ENCODE data around the gene RARRES2.

RARRES2 gene

DNA sequence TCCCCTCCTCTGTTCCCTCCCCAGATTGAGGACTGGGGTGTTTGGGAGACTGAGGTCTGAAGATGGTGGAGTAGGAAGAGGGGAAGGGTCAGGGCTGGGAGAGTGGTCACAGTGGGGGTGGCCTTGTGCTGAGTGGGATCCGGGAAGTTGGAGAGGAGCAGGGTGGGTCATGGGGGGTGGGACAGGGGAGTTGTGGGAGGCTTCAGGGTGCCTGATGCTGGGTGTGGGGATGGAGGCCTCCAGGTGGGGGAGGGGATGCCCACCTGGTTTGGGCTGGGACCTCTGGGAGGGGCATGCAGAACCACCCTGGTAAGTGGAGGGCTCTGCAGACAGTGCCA is 40.3 kb upstream of the RARRES2 start:
- no peak for TF ChIP-seq ARNTL (CRISPR knock-in tag; IDR thresholded peaks at IDR 0.05; ENCODE audit: borderline replicate concordance, low read depth)
- no peak for TF ChIP-seq TOX (CRISPR knock-in tag; IDR thresholded peaks at IDR 0.05; ENCODE audit: borderline replicate concordance)
- TF ChIP-seq BACH2 (CRISPR knock-in tag; IDR thresholded peaks at IDR 0.05; ENCODE audit: borderline replicate concordance) = no peak
- TF ChIP-seq ZNF70 (CRISPR knock-in tag; IDR thresholded peaks at IDR 0.05) = no peak
- TF ChIP-seq CSRNP3 (CRISPR knock-in tag; IDR thresholded peaks at IDR 0.05) = no peak
- no peak for ATAC-seq

DNA sequence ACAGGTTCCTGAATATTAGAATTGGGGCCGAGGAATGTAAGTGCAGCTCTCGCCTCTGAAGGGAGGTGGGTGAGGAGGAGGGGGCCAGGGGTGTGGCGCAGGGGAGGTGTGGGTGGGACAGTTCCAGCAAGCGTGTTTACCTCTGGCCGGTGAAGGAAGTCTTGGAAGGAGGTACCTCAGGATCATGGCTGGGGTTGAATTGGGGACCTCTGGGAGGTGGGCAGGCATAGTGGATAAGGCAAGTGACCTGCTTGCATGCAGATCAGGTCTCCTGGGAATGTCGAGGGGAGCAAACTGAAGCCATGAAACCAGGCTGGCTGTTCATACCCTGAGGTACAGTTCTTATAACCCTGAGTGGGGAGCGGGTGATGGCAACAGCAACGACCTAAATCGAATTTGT is 39.7 kb upstream of the RARRES2 start:
- no peak for ATAC-seq

DNA sequence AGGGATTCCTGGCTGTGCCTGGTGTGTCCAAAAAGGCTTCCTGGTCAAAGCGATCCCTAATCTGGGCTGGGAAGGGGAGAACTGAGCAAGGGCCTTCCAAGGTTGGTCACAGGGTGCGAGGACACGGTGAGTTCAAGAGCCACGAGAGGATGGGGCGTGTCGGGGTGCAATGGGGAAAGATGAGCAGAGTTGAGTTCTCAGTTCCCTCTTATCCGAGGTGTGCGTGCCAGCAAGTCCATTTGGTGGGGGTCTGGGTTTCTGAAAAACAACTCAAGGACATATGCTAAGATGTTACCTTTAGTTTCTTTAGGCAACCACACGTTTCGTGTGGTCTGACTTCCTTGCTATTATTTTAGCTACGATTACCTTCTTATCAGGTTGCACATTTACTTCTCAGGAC is 39.0 kb upstream of the RARRES2 start:
- TF ChIP-seq, protein P1, sequence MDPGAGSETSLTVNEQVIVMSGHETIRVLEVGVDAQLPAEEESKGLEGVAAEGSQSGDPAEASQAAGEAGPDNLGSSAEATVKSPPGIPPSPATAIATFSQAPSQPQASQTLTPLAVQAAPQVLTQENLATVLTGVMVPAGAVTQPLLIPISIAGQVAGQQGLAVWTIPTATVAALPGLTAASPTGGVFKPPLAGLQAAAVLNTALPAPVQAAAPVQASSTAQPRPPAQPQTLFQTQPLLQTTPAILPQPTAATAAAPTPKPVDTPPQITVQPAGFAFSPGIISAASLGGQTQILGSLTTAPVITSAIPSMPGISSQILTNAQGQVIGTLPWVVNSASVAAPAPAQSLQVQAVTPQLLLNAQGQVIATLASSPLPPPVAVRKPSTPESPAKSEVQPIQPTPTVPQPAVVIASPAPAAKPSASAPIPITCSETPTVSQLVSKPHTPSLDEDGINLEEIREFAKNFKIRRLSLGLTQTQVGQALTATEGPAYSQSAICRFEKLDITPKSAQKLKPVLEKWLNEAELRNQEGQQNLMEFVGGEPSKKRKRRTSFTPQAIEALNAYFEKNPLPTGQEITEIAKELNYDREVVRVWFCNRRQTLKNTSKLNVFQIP (CRISPR knock-in tag; IDR thresholded peaks at IDR 0.05; ENCODE audit: borderline replicate concordance, low read depth) = no peak
- TF ChIP-seq ZNF8 (CRISPR knock-in tag; IDR thresholded peaks at IDR 0.05) (no peak), ZFP30 (CRISPR knock-in tag; IDR thresholded peaks at IDR 0.05) (no peak), PATZ1 (CRISPR knock-in tag; IDR thresholded peaks at IDR 0.05; ENCODE audit: borderline replicate concordance) (no peak), ZC3H10 (CRISPR knock-in tag; IDR thresholded peaks at IDR 0.05) (no peak), SNAI2 (CRISPR knock-in tag; IDR thresholded peaks at IDR 0.05) (no peak), PPARA (CRISPR knock-in tag; IDR thresholded peaks at IDR 0.05; ENCODE audit: borderline replicate concordance) (no peak), ZFP3 (CRISPR knock-in tag; IDR thresholded peaks at IDR 0.05) (no peak), ISL1 (CRISPR knock-in tag; IDR thresholded peaks at IDR 0.05) (no peak), BACH2 (CRISPR knock-in tag; IDR thresholded peaks at IDR 0.05; ENCODE audit: borderline replicate concordance) (no peak), TOX (CRISPR knock-in tag; IDR thresholded peaks at IDR 0.05; ENCODE audit: borderline replicate concordance) (no peak)
- ATAC-seq = no peak

More for the DNA sequence above, 39.7 kb upstream of the RARRES2 start:
- TF ChIP-seq TOX (CRISPR knock-in tag; IDR thresholded peaks at IDR 0.05; ENCODE audit: borderline replicate concordance) = no peak
- TF ChIP-seq ZFP30 (CRISPR knock-in tag; IDR thresholded peaks at IDR 0.05) = no peak
- TF ChIP-seq RARB (CRISPR knock-in tag; IDR thresholded peaks at IDR 0.05) = no peak
- TF ChIP-seq TCF4 (CRISPR knock-in tag; IDR thresholded peaks at IDR 0.05; ENCODE audit: borderline replicate concordance) = no peak
- TF ChIP-seq GLIS3 (CRISPR knock-in tag; IDR thresholded peaks at IDR 0.05) = no peak
- no peak for TF ChIP-seq SNAI2 (CRISPR knock-in tag; IDR thresholded peaks at IDR 0.05)
- no peak for TF ChIP-seq CSRNP3 (CRISPR knock-in tag; IDR thresholded peaks at IDR 0.05)
- TF ChIP-seq ZNF565 (CRISPR knock-in tag; conservative IDR thresholded peaks at IDR 0.05; ENCODE audit: low read depth) = no peak
- no peak for TF ChIP-seq ESRRG (CRISPR knock-in tag; IDR thresholded peaks at IDR 0.05)
- TF ChIP-seq ISL1 (CRISPR knock-in tag; IDR thresholded peaks at IDR 0.05) = no peak
- no peak for TF ChIP-seq CSDC2 (CRISPR knock-in tag; IDR thresholded peaks at IDR 0.05)
- no peak for TF ChIP-seq ZC3H10 (CRISPR knock-in tag; IDR thresholded peaks at IDR 0.05)

DNA sequence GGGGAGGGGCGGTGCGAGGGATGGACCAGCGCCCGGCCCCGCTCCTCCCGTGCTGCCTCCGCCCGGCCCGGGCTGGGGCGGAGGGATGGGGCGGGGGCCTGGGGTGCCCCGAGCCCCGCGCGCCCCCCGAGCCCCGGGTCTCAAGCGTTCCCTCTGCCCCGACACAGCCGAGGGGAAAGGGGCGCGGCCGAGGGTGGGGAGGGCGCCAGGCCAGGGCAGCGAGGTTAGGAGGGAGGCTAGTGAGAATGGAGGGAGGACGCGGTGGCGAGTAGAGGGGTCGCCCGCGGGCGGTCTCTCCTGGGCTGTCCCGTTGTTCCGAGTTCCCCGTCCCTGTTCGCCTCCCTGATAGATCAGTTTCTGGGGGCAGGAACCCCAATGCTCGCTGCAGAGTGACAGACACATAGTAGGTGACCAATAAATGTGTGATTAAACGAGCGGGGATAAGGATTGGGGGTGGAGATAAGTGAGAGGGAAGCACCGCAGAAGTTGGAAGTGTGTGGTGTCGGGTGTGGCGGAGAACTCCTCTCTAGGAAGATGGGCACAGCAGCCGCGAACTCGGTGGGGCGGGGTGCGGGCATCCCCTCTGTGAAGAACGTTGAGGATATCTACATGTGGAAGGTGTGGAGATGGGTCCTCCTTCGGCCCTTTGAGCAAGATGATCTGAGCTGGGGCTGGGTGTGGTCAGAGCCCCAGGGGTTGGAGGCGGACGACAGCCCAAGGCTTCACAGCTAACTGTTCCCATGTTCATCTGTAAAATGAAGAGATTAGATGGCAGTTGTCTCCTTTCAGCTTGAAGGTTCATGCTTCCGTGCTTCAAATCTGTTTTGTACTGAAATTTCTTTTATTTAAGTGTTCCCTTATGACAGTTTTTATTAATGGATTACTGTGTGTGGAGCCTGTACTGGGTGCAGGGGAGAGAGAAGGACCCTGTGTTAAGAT is 38.3 kb upstream of the RARRES2 start:
- peak; percentile 64 for ATAC-seq
- no peak for TF ChIP-seq ZNF8 (CRISPR knock-in tag; IDR thresholded peaks at IDR 0.05)
- TF ChIP-seq, protein P2, sequence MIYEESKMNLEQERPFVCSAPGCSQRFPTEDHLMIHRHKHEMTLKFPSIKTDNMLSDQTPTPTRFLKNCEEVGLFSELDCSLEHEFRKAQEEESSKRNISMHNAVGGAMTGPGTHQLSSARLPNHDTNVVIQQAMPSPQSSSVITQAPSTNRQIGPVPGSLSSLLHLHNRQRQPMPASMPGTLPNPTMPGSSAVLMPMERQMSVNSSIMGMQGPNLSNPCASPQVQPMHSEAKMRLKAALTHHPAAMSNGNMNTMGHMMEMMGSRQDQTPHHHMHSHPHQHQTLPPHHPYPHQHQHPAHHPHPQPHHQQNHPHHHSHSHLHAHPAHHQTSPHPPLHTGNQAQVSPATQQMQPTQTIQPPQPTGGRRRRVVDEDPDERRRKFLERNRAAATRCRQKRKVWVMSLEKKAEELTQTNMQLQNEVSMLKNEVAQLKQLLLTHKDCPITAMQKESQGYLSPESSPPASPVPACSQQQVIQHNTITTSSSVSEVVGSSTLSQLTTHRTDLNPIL (CRISPR knock-in tag; IDR thresholded peaks at IDR 0.05; ENCODE audit: low read depth) = peak; percentile 33; the same call in 1 of the 2 replicates

Data from SK-N-SH treated with all-trans-retinoic acid at 6 μM for 48 hours (cell line).